Measurements from ENCODE around the gene ANKRD13D.

ANKRD13D gene

DNA sequence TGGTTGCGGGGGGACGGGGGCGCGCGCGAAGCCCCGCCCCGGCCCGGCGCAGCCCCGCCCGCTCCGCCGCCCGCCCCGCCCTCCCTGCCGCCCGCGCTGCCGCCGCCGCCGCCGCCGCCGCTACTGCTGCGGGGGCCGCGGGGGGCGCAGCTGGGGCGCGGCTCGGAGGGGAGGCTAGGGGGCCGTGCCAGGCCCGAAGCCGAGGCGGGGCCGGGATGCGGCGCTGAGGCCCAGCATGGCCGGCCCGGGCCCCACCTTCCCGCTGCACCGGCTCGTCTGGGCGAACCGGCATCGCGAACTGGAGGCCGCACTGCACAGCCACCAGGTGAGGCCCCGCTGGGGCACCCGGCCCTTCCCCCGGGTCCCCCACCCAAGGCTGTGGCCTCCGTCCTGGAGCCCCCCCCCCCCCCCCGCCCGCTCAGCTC is at the start of gene ANKRD13D:
Gene ANKRD13D (plus strand): TSS at position 78 of the 425 bp plus-strand sequence. CDS start 158 bp downstream, at position 236.
- H3K27me3 ChIP-seq (ENCODE audit: control insufficient read depth, insufficient read depth, low read length): no peaks in the 10 kb centered on the region
- peaks cover 41% of the 10 kb centered on the region for H3K36me3 ChIP-seq (ENCODE audit: control insufficient read depth, insufficient read depth, low read length)
- H3K9ac ChIP-seq (ENCODE audit: low read depth, low read length): peak within 1 kb of the TSS; percentile 68; the same call in 1 of the 2 replicates
- H3K4me1 ChIP-seq (ENCODE audit: control insufficient read depth, insufficient read depth, low read length): peaks cover 12% of the 10 kb centered on the region
- H3K9me3 ChIP-seq (ENCODE audit: control insufficient read depth, insufficient read depth, low read length): no peaks in the 10 kb centered on the region
- H3K4me3 ChIP-seq (ENCODE audit: low read depth, low read length): peak within 1 kb of the TSS; percentile 72
- H3K27ac ChIP-seq (ENCODE audit: low read depth, low read length): peak within 1 kb of the TSS; percentile 95

DNA sequence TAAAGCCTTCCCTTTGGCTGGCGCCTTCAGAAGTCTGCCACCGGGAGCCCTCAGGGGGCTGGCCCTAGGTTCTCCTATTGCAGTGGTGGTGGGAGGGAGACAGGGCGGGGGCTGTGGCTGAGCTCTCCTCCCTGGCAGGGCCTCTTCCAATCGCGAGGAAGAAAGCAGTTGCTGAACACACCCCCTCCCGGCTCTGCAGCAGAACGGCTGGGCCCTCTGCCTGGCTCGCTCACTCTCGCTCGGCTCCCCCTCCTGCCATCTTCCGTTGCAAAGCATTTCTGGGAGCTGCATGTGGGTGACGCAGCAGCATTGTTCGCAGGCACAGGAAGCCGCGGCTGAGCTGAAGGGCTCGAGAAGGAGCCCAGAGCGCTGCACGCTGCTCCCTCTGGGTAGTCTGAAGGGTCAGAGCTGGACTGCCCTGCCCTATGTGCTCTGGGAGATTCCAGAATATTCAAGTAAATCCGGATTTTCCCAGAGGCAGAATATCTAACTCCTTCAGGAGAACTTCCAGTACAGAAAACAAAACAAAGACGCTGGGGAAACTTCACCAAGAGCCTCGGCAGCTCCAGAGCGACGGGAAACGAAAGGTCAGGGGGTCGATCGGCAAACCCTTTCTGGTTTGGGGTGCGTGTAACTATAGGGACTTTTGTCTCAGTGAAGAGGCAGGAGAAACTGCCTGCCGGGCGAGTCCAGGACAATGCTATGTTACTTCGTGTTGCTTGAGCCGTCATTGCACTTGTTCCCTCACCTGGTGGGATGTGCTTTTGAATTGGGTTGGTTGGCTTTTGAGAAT is 49.1 kb upstream of the ANKRD13D start:
- Histone ChIP-seq H3K27me3 (ENCODE audit: control insufficient read depth, insufficient read depth, low read length) (no peaks in the 10 kb centered on the region), H3K9ac (ENCODE audit: low read depth, low read length) (peak overlapping the region; percentile 92), H3K36me3 (ENCODE audit: control insufficient read depth, insufficient read depth, low read length) (peaks cover 33% of the 10 kb centered on the region), H3K4me3 (ENCODE audit: low read depth, low read length) (peak overlapping the region; percentile 79), H3K27ac (ENCODE audit: low read depth, low read length) (peak overlapping the region; percentile 99), H3K4me1 (ENCODE audit: control insufficient read depth, insufficient read depth, low read length) (peaks cover 23% of the 10 kb centered on the region), H3K9me3 (ENCODE audit: control insufficient read depth, insufficient read depth, low read length) (no peaks in the 10 kb centered on the region)

- Histone ChIP-seq H3K9ac (ENCODE audit: low read depth, low read length) (peak overlapping the region; percentile 92), H3K36me3 (ENCODE audit: control insufficient read depth, insufficient read depth, low read length) (peaks cover 41% of the 10 kb centered on the region), H3K4me1 (ENCODE audit: control insufficient read depth, insufficient read depth, low read length) (peaks cover 23% of the 10 kb centered on the region), H3K27me3 (ENCODE audit: control insufficient read depth, insufficient read depth, low read length) (no peaks in the 10 kb centered on the region), H3K9me3 (ENCODE audit: control insufficient read depth, insufficient read depth, low read length) (no peaks in the 10 kb centered on the region), H3K4me3 (ENCODE audit: low read depth, low read length) (peak overlapping the region; percentile 79), H3K27ac (ENCODE audit: low read depth, low read length) (peak overlapping the region; percentile 99)
These were observed 48.3 kb upstream of the ANKRD13D start for GRCh38 chr11:67240576-67241389.

GRCh38 chr11:67242548-67242947 is 46.6 kb upstream of the ANKRD13D start:
- Histone ChIP-seq H3K4me1 (ENCODE audit: control insufficient read depth, insufficient read depth, low read length) (peaks cover 23% of the 10 kb centered on the region), H3K27me3 (ENCODE audit: control insufficient read depth, insufficient read depth, low read length) (no peaks in the 10 kb centered on the region), H3K36me3 (ENCODE audit: control insufficient read depth, insufficient read depth, low read length) (peaks cover 53% of the 10 kb centered on the region), H3K9ac (ENCODE audit: low read depth, low read length) (no peak overlapping the region; the same call in 1 of the 2 replicates), H3K9me3 (ENCODE audit: control insufficient read depth, insufficient read depth, low read length) (no peaks in the 10 kb centered on the region), H3K4me3 (ENCODE audit: low read depth, low read length) (peak overlapping the region; percentile 39), H3K27ac (ENCODE audit: low read depth, low read length) (peak overlapping the region; percentile 15)

GRCh38 chr11:67243051-67243450 is 46.1 kb upstream of the ANKRD13D start:
- Histone ChIP-seq H3K9me3 (ENCODE audit: control insufficient read depth, insufficient read depth, low read length) (no peaks in the 10 kb centered on the region), H3K27me3 (ENCODE audit: control insufficient read depth, insufficient read depth, low read length) (no peaks in the 10 kb centered on the region), H3K36me3 (ENCODE audit: control insufficient read depth, insufficient read depth, low read length) (peaks cover 58% of the 10 kb centered on the region), H3K9ac (ENCODE audit: low read depth, low read length) (no peak overlapping the region), H3K4me1 (ENCODE audit: control insufficient read depth, insufficient read depth, low read length) (peaks cover 22% of the 10 kb centered on the region), H3K27ac (ENCODE audit: low read depth, low read length) (peak overlapping the region; percentile 15), H3K4me3 (ENCODE audit: low read depth, low read length) (no peak overlapping the region)

DNA sequence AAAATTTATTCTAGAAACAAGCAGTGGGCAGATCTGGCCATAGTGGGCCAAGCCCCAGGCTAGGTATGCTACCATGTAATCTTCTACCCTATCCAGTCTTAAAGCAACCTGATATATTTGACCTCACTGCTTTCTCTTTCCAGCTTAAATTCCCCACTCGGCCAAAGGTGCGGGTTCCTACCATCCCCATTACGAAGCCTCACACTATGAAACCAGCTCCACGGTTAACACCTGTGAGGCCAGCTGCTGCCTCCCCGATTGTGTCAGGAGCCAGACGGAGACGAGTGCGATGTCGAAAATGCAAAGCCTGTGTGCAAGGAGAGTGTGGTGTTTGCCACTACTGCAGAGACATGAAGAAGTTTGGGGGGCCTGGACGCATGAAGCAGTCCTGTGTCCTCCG is 44.1 kb upstream of the ANKRD13D start:
- H3K9ac ChIP-seq (ENCODE audit: low read depth, low read length): no peak overlapping the region
- H3K9me3 ChIP-seq (ENCODE audit: control insufficient read depth, insufficient read depth, low read length): no peaks in the 10 kb centered on the region
- H3K4me1 ChIP-seq (ENCODE audit: control insufficient read depth, insufficient read depth, low read length): peaks cover 7% of the 10 kb centered on the region; the same call in 1 of the 2 replicates
- no peaks in the 10 kb centered on the region for H3K27me3 ChIP-seq (ENCODE audit: control insufficient read depth, insufficient read depth, low read length)
- H3K36me3 ChIP-seq (ENCODE audit: control insufficient read depth, insufficient read depth, low read length): peaks cover 78% of the 10 kb centered on the region
- H3K27ac ChIP-seq (ENCODE audit: low read depth, low read length): no peak overlapping the region
- no peak overlapping the region for H3K4me3 ChIP-seq (ENCODE audit: low read depth, low read length)

- H3K36me3 ChIP-seq (ENCODE audit: control insufficient read depth, insufficient read depth, low read length): peaks cover 97% of the 10 kb centered on the region
- no peaks in the 10 kb centered on the region for H3K27me3 ChIP-seq (ENCODE audit: control insufficient read depth, insufficient read depth, low read length)
- no peak overlapping the region for H3K9ac ChIP-seq (ENCODE audit: low read depth, low read length)
- H3K4me3 ChIP-seq (ENCODE audit: low read depth, low read length): no peak overlapping the region
- H3K4me1 ChIP-seq (ENCODE audit: control insufficient read depth, insufficient read depth, low read length): no peaks in the 10 kb centered on the region
- H3K9me3 ChIP-seq (ENCODE audit: control insufficient read depth, insufficient read depth, low read length): no peaks in the 10 kb centered on the region
- peak overlapping the region; percentile 35 for H3K27ac ChIP-seq (ENCODE audit: low read depth, low read length)
These were observed 41.1 kb upstream of the ANKRD13D start for GRCh38 chr11:67247946-67248550.

DNA sequence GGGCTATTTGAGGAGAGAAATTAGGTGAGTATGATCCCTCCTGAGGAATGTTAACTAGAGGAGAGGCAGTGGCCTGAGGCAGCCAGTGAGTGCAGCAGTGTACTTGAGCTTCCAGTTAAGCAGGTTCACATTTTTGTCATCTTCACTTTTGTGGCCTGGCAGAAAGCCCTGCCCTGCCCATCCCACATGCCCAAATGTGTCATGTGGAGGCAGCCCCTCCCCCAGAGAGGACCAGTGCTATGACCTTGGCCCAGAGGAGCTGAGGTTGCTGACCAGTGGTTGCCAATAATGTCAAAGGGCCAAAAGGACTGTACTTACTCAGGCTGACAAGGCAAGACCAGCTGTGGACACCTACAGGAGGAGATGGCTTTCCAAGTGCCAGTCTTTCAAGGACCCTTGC is 40.5 kb upstream of the ANKRD13D start:
- Histone ChIP-seq H3K9ac (ENCODE audit: low read depth, low read length) (no peak overlapping the region), H3K27me3 (ENCODE audit: control insufficient read depth, insufficient read depth, low read length) (no peaks in the 10 kb centered on the region), H3K4me3 (ENCODE audit: low read depth, low read length) (no peak overlapping the region), H3K4me1 (ENCODE audit: control insufficient read depth, insufficient read depth, low read length) (no peaks in the 10 kb centered on the region), H3K27ac (ENCODE audit: low read depth, low read length) (no peak overlapping the region), H3K9me3 (ENCODE audit: control insufficient read depth, insufficient read depth, low read length) (no peaks in the 10 kb centered on the region), H3K36me3 (ENCODE audit: control insufficient read depth, insufficient read depth, low read length) (peaks cover 97% of the 10 kb centered on the region)

DNA sequence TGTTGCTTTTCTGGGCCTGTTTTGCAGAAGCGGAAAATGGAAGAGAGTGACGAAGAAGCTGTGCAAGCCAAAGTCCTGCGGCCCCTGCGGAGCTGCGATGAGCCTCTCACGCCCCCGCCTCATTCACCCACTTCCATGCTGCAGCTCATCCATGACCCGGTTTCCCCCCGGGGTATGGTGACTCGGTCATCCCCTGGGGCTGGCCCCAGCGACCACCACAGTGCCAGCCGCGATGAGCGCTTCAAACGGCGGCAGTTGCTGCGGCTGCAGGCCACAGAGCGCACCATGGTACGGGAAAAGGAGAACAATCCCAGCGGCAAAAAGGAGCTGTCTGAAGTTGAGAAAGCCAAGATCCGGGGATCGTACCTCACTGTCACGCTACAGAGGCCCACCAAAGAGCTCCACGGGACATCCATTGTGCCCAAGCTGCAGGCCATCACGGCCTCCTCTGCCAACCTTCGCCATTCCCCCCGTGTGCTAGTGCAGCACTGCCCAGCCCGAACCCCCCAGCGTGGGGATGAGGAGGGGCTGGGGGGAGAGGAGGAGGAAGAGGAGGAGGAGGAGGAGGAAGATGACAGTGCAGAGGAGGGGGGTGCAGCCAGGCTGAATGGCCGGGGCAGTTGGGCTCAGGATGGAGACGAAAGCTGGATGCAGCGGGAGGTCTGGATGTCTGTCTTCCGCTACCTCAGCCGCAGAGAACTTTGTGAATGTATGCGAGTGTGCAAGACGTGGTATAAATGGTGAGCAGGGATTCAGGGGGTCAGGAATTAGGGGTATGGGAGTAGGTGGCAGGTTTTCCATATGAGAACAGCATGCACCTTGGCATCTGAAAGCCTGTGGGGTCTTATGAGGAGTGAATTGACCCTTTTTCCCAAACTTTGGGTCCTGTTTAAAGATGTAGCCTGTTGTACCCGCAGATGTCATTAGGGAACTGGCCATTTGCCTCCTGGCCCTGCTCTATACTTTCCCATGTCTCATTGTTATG is 38.8 kb upstream of the ANKRD13D start:
- Histone ChIP-seq H3K9ac (ENCODE audit: low read depth, low read length) (no peak overlapping the region), H3K36me3 (ENCODE audit: control insufficient read depth, insufficient read depth, low read length) (peaks cover 99% of the 10 kb centered on the region), H3K4me1 (ENCODE audit: control insufficient read depth, insufficient read depth, low read length) (no peaks in the 10 kb centered on the region), H3K27ac (ENCODE audit: low read depth, low read length) (no peak overlapping the region), H3K4me3 (ENCODE audit: low read depth, low read length) (no peak overlapping the region), H3K9me3 (ENCODE audit: control insufficient read depth, insufficient read depth, low read length) (no peaks in the 10 kb centered on the region), H3K27me3 (ENCODE audit: control insufficient read depth, insufficient read depth, low read length) (no peaks in the 10 kb centered on the region)

DNA sequence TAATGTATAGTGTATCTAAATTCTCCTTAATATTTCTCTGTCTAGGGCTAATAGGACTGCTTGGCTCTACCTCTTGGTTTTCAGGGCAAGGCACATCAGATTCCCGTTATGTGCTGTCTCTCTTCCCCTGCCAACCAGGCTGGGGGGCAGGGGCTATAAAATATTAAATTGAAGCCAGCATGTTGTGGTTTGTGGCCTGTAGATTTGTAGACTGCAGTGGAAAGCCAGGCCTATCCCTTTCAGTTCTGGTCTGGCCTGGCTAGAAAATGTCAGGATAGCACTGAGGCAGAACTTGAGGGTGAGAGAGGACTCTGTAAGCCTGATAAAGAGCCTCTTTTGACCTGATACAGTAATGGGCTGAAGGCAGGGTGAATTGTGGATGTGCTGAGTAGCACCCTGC is 37.3 kb upstream of the ANKRD13D start:
- H3K9ac ChIP-seq (ENCODE audit: low read depth, low read length): no peak overlapping the region

More for the DNA sequence above, 37.3 kb upstream of the ANKRD13D start:
- peaks cover 99% of the 10 kb centered on the region for H3K36me3 ChIP-seq (ENCODE audit: control insufficient read depth, insufficient read depth, low read length)
- no peaks in the 10 kb centered on the region for H3K9me3 ChIP-seq (ENCODE audit: control insufficient read depth, insufficient read depth, low read length)
- no peak overlapping the region for H3K4me3 ChIP-seq (ENCODE audit: low read depth, low read length)
- H3K27ac ChIP-seq (ENCODE audit: low read depth, low read length): no peak overlapping the region
- H3K27me3 ChIP-seq (ENCODE audit: control insufficient read depth, insufficient read depth, low read length): no peaks in the 10 kb centered on the region
- H3K4me1 ChIP-seq (ENCODE audit: control insufficient read depth, insufficient read depth, low read length): no peaks in the 10 kb centered on the region

Data from HUES48 (cell line).